ENCODE measurements around the gene ZNF518B. TPM values are rescaled to one million over a fixed set of nuclear protein-coding genes. Genes with fewer than 3 reads are reported as not detected.

ZNF518B gene
- total RNA-seq, 1 donor from 2014 or later: 41.3 TPM

Other genes with a start within 250 kb of the ZNF518B start
- not detected for gene CLNK, start 227.3 kb upstream of the ZNF518B start, total RNA-seq (ENCODE audit: unreplicated experiment)